ENCODE data around the gene TMEM37.

Gene TMEM37

DNA sequence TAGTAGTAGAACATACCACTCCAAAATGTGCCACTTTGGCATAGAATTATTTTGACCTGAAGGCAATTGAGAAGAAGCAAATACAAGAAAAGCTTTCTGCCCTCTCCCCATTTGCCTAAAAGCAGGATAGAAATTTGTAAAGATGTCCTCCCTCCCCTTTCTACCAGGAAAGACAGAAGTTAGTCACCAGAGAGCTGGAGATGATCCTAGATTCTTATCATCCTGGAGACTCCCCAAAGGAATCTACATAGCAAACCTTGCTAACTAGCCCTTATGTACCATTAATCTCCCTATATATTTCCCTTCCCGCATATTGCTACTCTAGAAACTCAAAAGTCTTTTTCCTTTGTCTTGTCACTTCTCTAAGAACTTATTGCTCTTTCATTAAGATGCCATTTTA is 12.6 kb upstream of the TMEM37 start:
- H3K36me3 ChIP-seq (ENCODE audit: control insufficient read depth, insufficient read depth, low read length) = no peaks in the 10 kb centered on the region
- WGBS (ENCODE audit: insufficient coverage, insufficient read length) = 100% methylated on average over 1 of the region's 1 CpG
- H3K27me3 ChIP-seq (ENCODE audit: control insufficient read depth, insufficient read depth, low read length) = no peaks in the 10 kb centered on the region
- H3K4me1 ChIP-seq (ENCODE audit: control insufficient read depth, insufficient read depth, low read length) = no peaks in the 10 kb centered on the region
- DNase-seq (ENCODE audit: low read depth, low spot score) = no peak
- no peak overlapping the region for H3K27ac ChIP-seq (ENCODE audit: low read length)
- H3K9me3 ChIP-seq (ENCODE audit: control insufficient read depth, insufficient read depth, low read length) = peaks cover 4% of the 10 kb centered on the region
- no peak overlapping the region for H3K4me3 ChIP-seq (ENCODE audit: low read length)

DNA sequence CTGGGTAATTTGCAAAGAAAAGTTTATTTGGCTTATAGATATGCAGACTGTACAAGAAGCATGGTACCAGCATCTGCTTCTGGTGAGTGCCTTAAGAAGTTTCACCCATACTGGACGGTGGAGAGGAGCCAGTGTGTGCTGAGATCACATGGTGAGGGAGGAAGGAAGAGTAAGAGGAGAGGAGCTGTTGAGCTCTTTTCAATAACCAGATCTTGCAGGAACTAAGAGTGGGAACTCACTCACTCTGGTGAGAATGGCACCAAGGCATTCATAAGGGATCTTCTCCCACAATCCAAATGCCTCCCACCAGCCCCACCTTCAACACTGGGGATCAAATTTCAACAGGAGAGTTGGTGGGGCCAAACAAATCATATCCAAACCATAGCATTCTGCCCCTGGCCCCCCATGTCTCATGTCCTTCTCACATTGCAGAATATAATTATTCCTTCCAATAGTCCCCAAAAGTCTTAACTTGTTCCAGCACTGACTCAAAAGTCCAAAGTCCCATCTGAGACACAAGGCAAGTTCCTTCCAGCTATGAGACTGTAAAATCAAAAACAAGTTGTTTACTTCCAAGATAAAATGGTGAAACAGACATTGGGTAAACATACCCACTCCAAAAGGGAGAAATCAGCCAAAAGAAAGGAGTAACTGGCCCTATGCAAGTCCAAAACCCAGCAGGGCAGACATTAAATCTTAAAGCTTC is 11.7 kb upstream of the TMEM37 start:
- no peaks in the 10 kb centered on the region for H3K27me3 ChIP-seq (ENCODE audit: control insufficient read depth, insufficient read depth, low read length)
- no peak for DNase-seq (ENCODE audit: low read depth, low spot score)
- peaks cover 4% of the 10 kb centered on the region for H3K9me3 ChIP-seq (ENCODE audit: control insufficient read depth, insufficient read depth, low read length)
- no peak overlapping the region for H3K4me3 ChIP-seq (ENCODE audit: low read length)
- no peaks in the 10 kb centered on the region for H3K36me3 ChIP-seq (ENCODE audit: control insufficient read depth, insufficient read depth, low read length)
- no peaks in the 10 kb centered on the region for H3K4me1 ChIP-seq (ENCODE audit: control insufficient read depth, insufficient read depth, low read length)
- H3K27ac ChIP-seq (ENCODE audit: low read length) = no peak overlapping the region
- no CpG with 5 or more reads among the region's 1 CpG for WGBS (ENCODE audit: insufficient coverage, insufficient read length)

DNA sequence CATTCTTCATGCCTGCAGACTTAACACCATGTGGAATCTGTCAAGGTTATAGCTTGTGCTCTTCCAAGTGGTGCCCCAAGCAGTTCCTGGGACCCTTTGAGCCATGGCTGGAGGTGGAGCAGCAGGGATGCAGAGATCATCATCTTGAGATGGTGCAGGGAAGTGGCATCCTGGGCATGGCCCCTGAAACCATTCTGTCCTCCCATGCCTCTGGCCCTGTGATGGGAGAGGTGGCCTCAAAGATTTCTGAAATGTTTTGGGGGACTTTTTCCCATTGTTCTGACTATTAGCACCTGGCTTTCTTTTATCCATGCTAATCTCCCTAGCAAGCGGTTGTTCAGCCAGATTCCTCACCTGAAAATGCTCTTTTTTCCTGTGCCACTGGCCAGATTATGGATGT is 10.3 kb upstream of the TMEM37 start:
- DNase-seq (ENCODE audit: low read depth, low spot score) = no peak
- no peaks in the 10 kb centered on the region for H3K4me1 ChIP-seq (ENCODE audit: control insufficient read depth, insufficient read depth, low read length)
- no peak overlapping the region for H3K27ac ChIP-seq (ENCODE audit: low read length)
- no peaks in the 10 kb centered on the region for H3K27me3 ChIP-seq (ENCODE audit: control insufficient read depth, insufficient read depth, low read length)
- no CpG with 5 or more reads among the region's 1 CpG for WGBS (ENCODE audit: insufficient coverage, insufficient read length)
- no peaks in the 10 kb centered on the region for H3K36me3 ChIP-seq (ENCODE audit: control insufficient read depth, insufficient read depth, low read length)
- H3K9me3 ChIP-seq (ENCODE audit: control insufficient read depth, insufficient read depth, low read length) = peaks cover 4% of the 10 kb centered on the region
- H3K4me3 ChIP-seq (ENCODE audit: low read length) = no peak overlapping the region

DNA sequence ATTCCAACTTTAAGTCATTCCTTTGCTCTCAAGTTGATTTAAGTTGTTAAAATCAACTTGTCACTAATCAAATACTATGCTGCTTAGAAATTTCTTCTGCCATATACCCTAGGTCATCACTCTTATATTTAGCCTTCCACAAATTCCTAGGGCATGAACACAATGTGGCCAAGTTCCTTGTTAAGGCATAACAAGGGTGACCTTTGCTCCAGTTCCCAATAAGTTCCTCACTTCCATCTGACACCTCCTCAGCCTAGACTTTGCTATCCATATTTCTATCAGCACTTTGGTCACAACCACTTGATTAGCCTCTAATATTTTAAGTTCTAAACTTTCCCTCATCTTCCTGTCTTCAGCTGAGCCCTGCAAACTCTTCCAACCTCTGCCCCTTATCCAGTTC is 9.9 kb upstream of the TMEM37 start:
- H3K9me3 ChIP-seq (ENCODE audit: control insufficient read depth, insufficient read depth, low read length) = peaks cover 4% of the 10 kb centered on the region
- H3K36me3 ChIP-seq (ENCODE audit: control insufficient read depth, insufficient read depth, low read length) = no peaks in the 10 kb centered on the region
- no peak overlapping the region for H3K27ac ChIP-seq (ENCODE audit: low read length)
- no peak overlapping the region for H3K4me3 ChIP-seq (ENCODE audit: low read length)
- no peak for DNase-seq (ENCODE audit: low read depth, low spot score)
- H3K4me1 ChIP-seq (ENCODE audit: control insufficient read depth, insufficient read depth, low read length) = no peaks in the 10 kb centered on the region
- no peaks in the 10 kb centered on the region for H3K27me3 ChIP-seq (ENCODE audit: control insufficient read depth, insufficient read depth, low read length)

DNA sequence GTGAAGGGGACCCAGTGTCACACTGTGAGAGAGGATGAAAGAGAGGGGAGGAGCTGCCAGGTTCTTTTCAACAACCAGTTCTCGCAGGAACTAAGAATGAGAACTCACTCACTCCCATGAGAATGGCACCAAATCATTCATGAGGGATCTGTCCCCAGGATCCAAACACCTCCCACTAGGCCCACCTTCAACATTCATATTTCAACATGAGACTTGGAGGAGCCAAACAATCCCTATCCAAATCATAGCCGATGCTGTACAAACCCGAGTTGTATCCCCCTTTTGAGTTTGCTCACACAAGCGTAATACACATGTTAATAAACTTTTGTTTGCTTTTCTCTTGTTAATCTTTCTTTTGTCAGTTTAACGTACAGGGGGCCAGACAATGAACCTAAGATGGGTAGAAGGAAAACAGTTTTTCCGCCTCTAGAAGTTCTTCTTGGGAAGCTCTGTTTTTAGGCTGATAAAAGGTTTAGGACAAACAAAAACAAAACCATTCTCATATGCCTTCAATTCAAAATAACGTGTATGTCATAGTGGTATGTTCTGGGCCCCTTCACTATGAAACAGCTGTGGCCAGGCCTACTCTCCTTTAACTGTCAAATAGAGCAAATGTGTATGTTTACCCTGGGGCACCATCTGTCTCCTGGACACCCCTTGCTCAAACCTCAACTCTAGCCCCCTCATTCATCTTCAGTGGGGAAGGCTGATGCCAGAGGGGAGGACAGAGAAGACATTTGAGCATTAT is 9.1 kb upstream of the TMEM37 start:
- Histone ChIP-seq H3K4me1 (ENCODE audit: control insufficient read depth, insufficient read depth, low read length) (0 out of 2 replicates have a peak, but pooled peaks cover 2% of the 10 kb centered on the region), H3K27me3 (ENCODE audit: control insufficient read depth, insufficient read depth, low read length) (no peaks in the 10 kb centered on the region), H3K36me3 (ENCODE audit: control insufficient read depth, insufficient read depth, low read length) (no peaks in the 10 kb centered on the region), H3K27ac (ENCODE audit: low read length) (no peak overlapping the region), H3K9me3 (ENCODE audit: control insufficient read depth, insufficient read depth, low read length) (peaks cover 4% of the 10 kb centered on the region), H3K4me3 (ENCODE audit: low read length) (no peak overlapping the region)
- DNase-seq (ENCODE audit: low read depth, low spot score) = no peak
- no CpG with 5 or more reads among the region's 7 CpGs for WGBS (ENCODE audit: insufficient coverage, insufficient read length)

DNA sequence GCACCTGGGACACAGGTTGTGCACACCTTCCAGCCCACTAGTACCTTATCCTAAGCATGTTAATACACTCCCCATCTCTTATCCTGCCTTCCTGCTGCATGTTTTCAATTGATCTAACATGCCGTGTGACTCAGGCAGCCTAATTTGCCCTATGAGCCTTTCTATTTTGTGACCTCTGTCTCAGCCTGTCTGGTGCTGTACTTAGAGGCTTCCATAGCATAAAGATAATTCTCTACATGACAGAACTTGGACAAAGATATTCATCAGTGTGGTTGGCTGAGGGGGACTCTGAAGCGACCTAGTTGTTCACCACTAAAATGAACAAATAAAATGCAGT is 8.6 kb upstream of the TMEM37 start:
- 0 out of 2 replicates have a peak, but pooled peaks cover 2% of the 10 kb centered on the region for H3K4me1 ChIP-seq (ENCODE audit: control insufficient read depth, insufficient read depth, low read length)
- H3K27ac ChIP-seq (ENCODE audit: low read length) = no peak overlapping the region
- no peak for DNase-seq (ENCODE audit: low read depth, low spot score)
- H3K36me3 ChIP-seq (ENCODE audit: control insufficient read depth, insufficient read depth, low read length) = no peaks in the 10 kb centered on the region
- H3K4me3 ChIP-seq (ENCODE audit: low read length) = no peak overlapping the region
- no peaks in the 10 kb centered on the region for H3K27me3 ChIP-seq (ENCODE audit: control insufficient read depth, insufficient read depth, low read length)
- WGBS (ENCODE audit: insufficient coverage, insufficient read length) = no CpG with 5 or more reads among the region's 2 CpGs
- peaks cover 4% of the 10 kb centered on the region for H3K9me3 ChIP-seq (ENCODE audit: control insufficient read depth, insufficient read depth, low read length)

DNA sequence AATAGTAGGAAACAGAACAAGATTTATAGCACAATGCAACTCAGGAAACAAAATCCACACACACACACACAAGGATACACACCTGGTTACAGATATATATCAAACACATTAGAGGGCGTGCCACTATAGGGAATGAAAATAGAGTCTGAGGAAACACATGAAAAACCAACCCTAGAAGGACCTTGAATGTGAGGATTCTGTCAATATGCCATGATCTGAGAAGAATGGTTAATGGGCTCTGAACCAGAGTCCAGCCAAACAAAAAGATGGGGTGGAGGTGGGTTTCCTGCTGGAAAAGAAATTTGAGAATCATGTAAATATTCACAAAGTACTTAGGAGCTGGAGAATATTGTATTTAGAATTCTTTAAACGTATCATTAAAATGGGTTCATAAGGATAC is 7.8 kb upstream of the TMEM37 start:
- WGBS (ENCODE audit: insufficient coverage, insufficient read length) = no CpG with 5 or more reads among the region's 2 CpGs
- peaks cover 4% of the 10 kb centered on the region for H3K9me3 ChIP-seq (ENCODE audit: control insufficient read depth, insufficient read depth, low read length)
- no peaks in the 10 kb centered on the region for H3K36me3 ChIP-seq (ENCODE audit: control insufficient read depth, insufficient read depth, low read length)
- no peak for DNase-seq (ENCODE audit: low read depth, low spot score)
- H3K27me3 ChIP-seq (ENCODE audit: control insufficient read depth, insufficient read depth, low read length) = no peaks in the 10 kb centered on the region
- no peak overlapping the region for H3K4me3 ChIP-seq (ENCODE audit: low read length)
- no peak overlapping the region for H3K27ac ChIP-seq (ENCODE audit: low read length)
- 0 out of 2 replicates have a peak, but pooled peaks cover 2% of the 10 kb centered on the region for H3K4me1 ChIP-seq (ENCODE audit: control insufficient read depth, insufficient read depth, low read length)

DNA sequence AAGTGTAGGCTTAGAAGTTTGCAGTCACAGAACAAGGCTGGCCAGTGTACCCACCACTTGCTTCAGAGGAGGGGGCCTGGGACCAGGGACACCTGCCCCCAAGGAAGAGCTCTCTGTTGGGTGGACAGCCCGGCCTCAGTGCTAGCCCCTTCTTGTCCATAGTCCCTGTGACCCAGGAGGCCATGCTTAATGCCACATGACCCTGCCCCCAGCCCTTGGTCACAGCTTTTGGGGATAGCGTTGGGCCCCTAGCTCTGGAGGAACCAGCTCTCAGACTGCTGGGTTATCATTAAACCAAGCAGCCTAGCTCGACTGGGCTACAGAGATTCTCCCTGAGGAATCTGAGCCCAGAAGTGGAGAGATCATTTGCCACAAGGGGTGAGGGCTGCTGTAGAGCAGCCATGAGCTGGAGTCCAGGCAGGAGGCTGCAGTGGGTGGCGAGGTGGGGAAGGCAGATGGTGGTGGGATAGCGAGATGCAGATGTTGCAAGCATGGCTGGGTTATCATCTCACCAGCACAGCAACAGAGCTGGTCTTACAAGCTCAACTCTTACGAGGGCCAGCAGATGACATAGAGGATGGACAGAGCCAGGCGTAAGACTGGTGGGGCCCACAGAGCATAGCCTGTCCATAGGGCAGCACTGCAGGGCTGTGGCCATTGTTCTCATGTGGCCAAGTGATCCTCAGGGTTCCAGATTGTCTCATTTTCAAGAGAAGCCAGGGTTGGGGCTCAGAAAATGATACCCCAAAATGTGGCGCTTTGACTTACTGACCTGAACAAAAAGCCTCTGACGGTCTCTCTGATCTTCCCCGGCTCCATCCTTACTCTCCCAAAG is 7.2 kb upstream of the TMEM37 start:
- H3K27ac ChIP-seq (ENCODE audit: low read length) = no peak overlapping the region
- no peaks in the 10 kb centered on the region for H3K27me3 ChIP-seq (ENCODE audit: control insufficient read depth, insufficient read depth, low read length)
- 0 out of 2 replicates have a peak, but pooled peaks cover 2% of the 10 kb centered on the region for H3K4me1 ChIP-seq (ENCODE audit: control insufficient read depth, insufficient read depth, low read length)
- H3K4me3 ChIP-seq (ENCODE audit: low read length) = no peak overlapping the region
- H3K36me3 ChIP-seq (ENCODE audit: control insufficient read depth, insufficient read depth, low read length) = no peaks in the 10 kb centered on the region
- DNase-seq (ENCODE audit: low read depth, low spot score) = no peak
- no CpG with 5 or more reads among the region's 10 CpGs for WGBS (ENCODE audit: insufficient coverage, insufficient read length)
- peaks cover 4% of the 10 kb centered on the region for H3K9me3 ChIP-seq (ENCODE audit: control insufficient read depth, insufficient read depth, low read length)

DNA sequence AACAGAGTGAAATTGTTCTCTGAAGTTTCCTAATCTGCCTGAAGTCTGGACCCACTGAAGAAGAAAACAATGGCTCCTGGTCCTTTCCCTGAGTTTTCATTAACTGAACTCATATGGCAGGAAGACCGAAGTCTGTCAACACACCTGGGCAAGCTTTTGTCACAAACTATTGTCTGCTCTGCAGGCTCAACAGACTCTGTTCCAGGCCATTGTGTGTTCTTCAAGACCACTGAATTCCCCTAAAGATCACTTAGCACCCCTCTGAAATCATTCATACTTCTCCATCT is 6.6 kb upstream of the TMEM37 start:
- Histone ChIP-seq H3K27me3 (ENCODE audit: control insufficient read depth, insufficient read depth, low read length) (no peaks in the 10 kb centered on the region), H3K4me3 (ENCODE audit: low read length) (no peak overlapping the region), H3K9me3 (ENCODE audit: control insufficient read depth, insufficient read depth, low read length) (peaks cover 4% of the 10 kb centered on the region), H3K4me1 (ENCODE audit: control insufficient read depth, insufficient read depth, low read length) (0 out of 2 replicates have a peak, but pooled peaks cover 2% of the 10 kb centered on the region), H3K36me3 (ENCODE audit: control insufficient read depth, insufficient read depth, low read length) (no peaks in the 10 kb centered on the region), H3K27ac (ENCODE audit: low read length) (no peak overlapping the region)
- DNase-seq (ENCODE audit: low read depth, low spot score) = no peak
- WGBS (ENCODE audit: insufficient coverage, insufficient read length) = no CpG with 5 or more reads among the region's 1 CpG

DNA sequence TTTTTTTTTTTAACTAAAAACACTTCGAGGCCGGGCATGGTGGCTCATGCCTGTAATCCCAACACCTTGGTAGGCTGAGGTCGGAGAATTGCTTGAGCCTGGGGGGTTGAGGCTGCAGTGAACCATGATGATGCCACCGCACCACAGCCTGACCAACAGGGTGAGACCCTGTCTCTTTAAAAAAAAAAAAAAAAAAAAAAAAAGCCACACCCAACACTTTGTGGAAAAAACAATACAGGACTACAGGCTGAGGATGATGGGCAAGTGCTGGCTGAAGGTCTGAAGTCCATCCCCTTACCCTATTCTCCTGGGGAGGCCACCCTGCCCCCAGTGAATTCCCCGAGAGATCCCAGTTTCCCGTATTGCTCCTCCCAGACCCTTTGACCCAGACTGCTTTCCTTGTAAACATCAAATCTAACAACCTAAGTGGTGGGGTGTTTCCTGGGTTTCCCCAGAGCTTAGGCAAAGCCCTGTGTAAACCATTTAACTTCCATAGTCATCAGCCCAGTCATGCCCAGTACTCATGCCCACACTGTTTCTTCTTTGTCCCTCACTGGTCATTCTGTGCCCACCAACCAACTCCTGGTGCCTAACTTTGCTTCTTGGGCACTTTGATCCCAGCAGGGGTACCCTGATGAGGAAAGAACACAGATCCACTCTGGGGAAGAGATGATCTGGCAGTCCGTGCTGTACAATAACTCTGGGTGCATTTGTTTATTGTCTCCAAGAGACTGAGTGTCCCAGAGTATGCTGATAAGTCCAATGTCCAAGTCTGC is 5.8 kb upstream of the TMEM37 start:
- H3K36me3 ChIP-seq (ENCODE audit: control insufficient read depth, insufficient read depth, low read length) = no peaks in the 10 kb centered on the region
- H3K27me3 ChIP-seq (ENCODE audit: control insufficient read depth, insufficient read depth, low read length) = no peaks in the 10 kb centered on the region
- 0 out of 2 replicates have a peak, but pooled peaks cover 2% of the 10 kb centered on the region for H3K4me1 ChIP-seq (ENCODE audit: control insufficient read depth, insufficient read depth, low read length)
- H3K9me3 ChIP-seq (ENCODE audit: control insufficient read depth, insufficient read depth, low read length) = peaks cover 4% of the 10 kb centered on the region
- H3K4me3 ChIP-seq (ENCODE audit: low read length) = no peak overlapping the region
- DNase-seq (ENCODE audit: low read depth, low spot score) = no peak
- H3K27ac ChIP-seq (ENCODE audit: low read length) = no peak overlapping the region
- WGBS (ENCODE audit: insufficient coverage, insufficient read length) = no CpG with 5 or more reads among the region's 7 CpGs

Data from iPS DF 6.9 (cell line).